GM11168 (cell line): ENCODE measurements around the gene RHOJ.
"Not testable (repeated sequence)": the region's sequence is repeated elsewhere in the genome, so short reads cannot be mapped to it uniquely, and the experiment has no call there.

Experiments used
- in situ Hi-C: fragments of 300-500 bp; cut with MboI; formaldehyde crosslinking; loops from one replicate; pipeline ENCODE4 v1.12.0; 2022; ENCODE audit warnings: low sequenced_read_pairs; ENCODE audit not compliant: unreplicated experiment

The RHOJ gene

GRCh38 chr14:63204407-63205043, at the start of gene RHOJ:
TSS of gene RHOJ (plus strand) at chr14:63204443. CDS start at chr14:63204870, 427 bp downstream.
- in situ Hi-C loops = no loop called here

- in situ Hi-C loops = no loop called here
Measured at GRCh38 chr14:63155511-63156185, 48.6 kb upstream of the RHOJ start.

GRCh38 chr14:63157195-63157594, 47.0 kb upstream of the RHOJ start:
- in situ Hi-C loops = no loop called here

GRCh38 chr14:63163306-63163705, 40.9 kb upstream of the RHOJ start:
- in situ Hi-C loops = no loop called here

DNA sequence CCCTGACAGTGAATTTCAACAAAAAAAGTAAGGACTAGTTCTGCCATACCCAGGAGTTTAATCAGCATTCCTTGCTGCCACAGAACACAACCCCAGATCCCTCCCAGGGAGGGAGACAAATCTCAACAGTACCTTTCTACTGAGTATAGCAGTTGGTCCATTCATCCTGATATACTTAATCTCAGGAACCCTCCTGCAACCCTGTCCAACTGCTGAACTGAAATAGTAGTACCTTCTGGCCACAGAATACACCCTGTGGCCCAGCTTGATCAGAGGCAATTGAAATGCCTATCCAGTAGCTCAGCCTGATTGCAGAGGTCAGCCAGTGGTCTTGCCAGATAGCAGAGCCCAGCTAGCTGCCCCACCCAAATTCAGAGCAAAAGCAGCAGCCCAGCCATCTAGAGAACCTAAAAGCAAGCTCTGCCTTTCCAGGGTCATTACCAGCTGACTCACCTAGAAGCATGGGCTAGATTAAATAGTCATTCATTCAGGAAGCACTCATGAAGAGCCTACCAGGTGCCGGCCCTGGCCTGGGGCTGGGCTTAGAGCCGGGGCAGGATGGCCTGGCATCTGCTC, 40.0 kb upstream of the RHOJ start:
- in situ Hi-C loops = no loop called here

GRCh38 chr14:63165267-63165666, 39.0 kb upstream of the RHOJ start:
- in situ Hi-C loops = not testable (repeated sequence)

GRCh38 chr14:63167044-63167443, 37.2 kb upstream of the RHOJ start:
- in situ Hi-C loops = no loop called here

GRCh38 chr14:63174760-63175191, 29.5 kb upstream of the RHOJ start:
- in situ Hi-C loops = no loop called here

- in situ Hi-C loops = no loop called here
Measured at GRCh38 chr14:63175531-63175930, 28.7 kb upstream of the RHOJ start.

DNA sequence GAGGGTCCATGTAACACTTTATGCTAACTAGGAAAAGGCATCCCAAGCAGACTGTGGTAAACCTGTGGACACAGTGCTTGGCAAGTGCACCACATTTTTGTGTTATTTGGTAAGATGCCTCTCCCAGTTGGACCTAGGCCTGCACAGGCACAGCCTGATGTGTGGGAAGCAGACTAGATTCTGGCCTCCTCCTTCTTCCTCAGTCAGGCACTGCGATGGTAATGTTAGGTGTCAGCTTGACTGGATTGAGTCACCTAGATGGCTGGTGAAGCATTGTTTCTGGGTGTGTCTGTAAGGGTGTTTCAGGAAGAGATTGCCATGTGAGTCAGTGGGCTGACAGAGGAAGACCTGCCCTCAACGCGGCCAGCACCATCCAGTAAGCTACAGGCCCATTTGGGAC, 25.3 kb upstream of the RHOJ start:
- in situ Hi-C loops = no loop called here

DNA sequence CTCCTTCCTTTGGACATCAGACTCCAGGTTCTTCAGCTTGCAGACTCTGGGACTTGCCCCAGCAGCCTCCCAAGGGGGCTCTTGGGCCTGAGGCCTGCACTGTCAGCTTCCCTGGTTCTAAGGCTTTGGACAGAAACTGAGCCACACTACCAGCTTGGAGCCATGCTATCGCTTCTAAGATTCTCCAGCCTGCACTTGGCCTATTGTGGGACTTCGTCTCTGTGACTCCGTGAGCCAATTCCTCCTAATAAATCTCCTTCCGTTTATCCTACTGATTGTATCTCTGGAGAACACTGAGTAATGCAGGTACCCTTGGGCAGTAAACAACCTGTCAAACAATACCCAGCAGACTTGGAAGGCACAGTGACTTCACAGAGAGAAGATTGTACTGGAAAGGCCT, 24.9 kb upstream of the RHOJ start:
- in situ Hi-C loops = no loop called here

DNA sequence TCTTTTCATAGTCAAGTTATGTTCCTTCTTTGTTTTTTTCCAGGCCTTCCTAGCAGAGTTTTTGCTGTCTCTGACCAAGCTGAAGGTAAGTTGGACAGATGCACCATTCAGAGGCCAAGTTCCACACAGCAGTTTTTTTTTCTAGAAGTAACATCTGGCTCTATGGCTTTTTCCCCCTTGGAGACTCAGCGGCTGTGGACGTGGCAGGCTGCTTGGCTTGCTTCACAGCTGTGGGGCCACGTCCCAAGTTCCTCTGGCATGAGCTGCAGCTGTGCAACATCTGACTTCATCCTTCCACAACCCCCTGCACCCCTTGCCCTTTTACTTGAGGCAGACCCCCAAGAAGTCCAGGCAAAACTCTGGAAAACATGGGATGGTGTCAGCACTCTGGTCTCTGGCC, 24.2 kb upstream of the RHOJ start:
- in situ Hi-C loops = no loop called here

- in situ Hi-C loops = no loop called here
Measured at GRCh38 chr14:63182968-63183367, 21.3 kb upstream of the RHOJ start.

GRCh38 chr14:63186453-63186852, 17.8 kb upstream of the RHOJ start:
- in situ Hi-C loops = no loop called here

DNA sequence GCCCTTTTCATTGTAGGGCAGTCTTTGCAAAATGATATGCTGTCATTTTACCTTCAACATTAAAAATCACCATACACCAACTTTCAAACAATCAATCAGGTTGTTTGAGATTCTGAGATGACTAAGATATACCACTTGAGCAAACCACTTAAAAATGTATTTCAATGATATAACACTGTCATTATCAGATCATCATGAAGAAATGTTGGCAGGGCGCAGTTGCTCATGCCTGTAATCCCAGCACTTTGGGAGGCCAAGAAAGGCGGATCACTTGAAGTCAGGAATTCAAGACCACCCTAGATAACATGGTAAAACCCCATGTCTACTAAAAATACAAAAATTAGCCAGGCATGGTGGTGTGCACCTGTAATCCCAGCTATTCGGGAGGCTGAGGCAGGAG, 13.0 kb upstream of the RHOJ start:
- in situ Hi-C loops = no loop called here

GRCh38 chr14:63192085-63192484, 12.2 kb upstream of the RHOJ start:
- in situ Hi-C loops = no loop called here

GRCh38 chr14:63193236-63193635, 11.0 kb upstream of the RHOJ start:
- in situ Hi-C loops = no loop called here

DNA sequence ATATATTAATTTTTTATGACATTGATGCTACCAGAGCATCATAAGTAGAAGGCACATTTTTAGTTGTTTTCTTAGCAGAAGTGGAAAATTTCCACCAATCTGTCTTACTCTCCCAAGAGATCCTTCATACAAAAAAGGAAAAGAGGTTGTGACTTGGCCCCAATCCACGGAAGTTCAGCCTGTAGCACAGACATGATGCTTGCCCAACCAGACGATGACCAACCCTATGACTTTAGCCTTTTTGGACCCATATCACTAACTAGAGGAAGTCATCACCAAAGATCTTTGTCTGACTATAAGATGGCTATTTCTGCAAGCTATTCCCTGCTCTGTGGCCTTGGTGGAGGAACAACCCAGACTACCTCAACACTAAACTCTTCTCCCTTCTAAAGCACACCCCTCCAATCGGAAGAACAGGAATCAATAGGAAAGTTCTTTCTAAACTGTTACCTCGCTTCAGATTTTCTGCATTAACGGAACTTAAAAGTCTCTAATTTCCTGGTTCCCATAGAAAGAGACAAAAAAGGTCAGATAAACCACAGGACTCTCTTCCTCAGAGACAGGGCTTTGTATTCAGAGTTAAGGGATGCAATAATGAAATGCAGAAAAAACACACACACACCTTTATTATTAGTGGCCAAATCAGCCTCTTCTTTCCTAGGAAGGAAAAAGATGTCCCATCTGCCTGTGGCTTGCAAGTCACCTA, 4.1 kb upstream of the RHOJ start:
- in situ Hi-C loops = no loop called here

GRCh38 chr14:63200767-63201166, 3.5 kb upstream of the RHOJ start:
- in situ Hi-C loops = no loop called here

- in situ Hi-C loops = no loop called here
Measured at GRCh38 chr14:63203015-63203414, 1.2 kb upstream of the RHOJ start.
